ENCODE measurements around the gene IL33.

IL33 gene

GRCh38 chr9:6183227-6183551, 32.4 kb upstream of the IL33 start:
- H4K91ac ChIP-seq (ENCODE audit: low read length) = no peak overlapping the region
- no peak overlapping the region for H2BK5ac ChIP-seq (ENCODE audit: low read depth, low read length, poor library complexity, severe bottlenecking)
- no peak overlapping the region for H3K27ac ChIP-seq (ENCODE audit: low read length, poor library complexity, severe bottlenecking)
- no peak overlapping the region for H3K14ac ChIP-seq (ENCODE audit: low read length in 2 of 2)
- H4K8ac ChIP-seq (ENCODE audit: low read length) = no peak overlapping the region
- no peak overlapping the region for H3K4me3 ChIP-seq (ENCODE audit: insufficient read depth in 1 of 2, low read depth in 1 of 2, low read length in 2 of 2)
- DNase-seq = no peak
- H3K9me3 ChIP-seq (ENCODE audit: control insufficient read depth, low read length) = no peaks in the 10 kb centered on the region
- no peak overlapping the region for H3K23ac ChIP-seq (ENCODE audit: low read length in 2 of 2)
- no peak overlapping the region for H2BK12ac ChIP-seq (ENCODE audit: low read length in 2 of 2)
- no peak overlapping the region for H2BK120ac ChIP-seq (ENCODE audit: low read depth, low read length)
- H3K79me1 ChIP-seq (replicated peaks; ENCODE audit: low read length, poor library complexity, severe bottlenecking) = no peaks in the 10 kb centered on the region
- peaks cover 0 to 4% of the 10 kb centered on the region in 2 experiments for H3K27me3 ChIP-seq (ENCODE audit: control insufficient read depth in 1 of 2, insufficient read depth in 1 of 2, low read length in 2 of 2)
- no peak overlapping the region for H3K18ac ChIP-seq (ENCODE audit: low read depth in 1 of 2, low read length in 2 of 2)
- no peaks in the 10 kb centered on the region for H3K36me3 ChIP-seq (ENCODE audit: control insufficient read depth in 1 of 2, insufficient read depth in 2 of 2, low read depth in 1 of 2, low read length in 2 of 2)
- H2AFZ ChIP-seq (ENCODE audit: low read depth, low read length) = no peak overlapping the region
- no peak overlapping the region for H3K4me2 ChIP-seq (ENCODE audit: low read length, poor library complexity, severe bottlenecking)
- no peak overlapping the region for H2BK15ac ChIP-seq (ENCODE audit: low read depth, poor library complexity, severe bottlenecking)
- 83% methylated on average over 2 of the region's 2 CpGs for WGBS
- H3K9ac ChIP-seq (ENCODE audit: low read length) = no peak overlapping the region
- no peaks in the 10 kb centered on the region for H3K4me1 ChIP-seq (ENCODE audit: control insufficient read depth, insufficient read depth, low read depth, low read length)
- H3K4ac ChIP-seq (ENCODE audit: low read depth in 1 of 2, low read length in 2 of 2) = no peak overlapping the region
- H2AK5ac ChIP-seq (ENCODE audit: low read length, severe bottlenecking) = no peak overlapping the region

- Histone ChIP-seq H4K8ac (ENCODE audit: low read length) (no peak overlapping the region), H2BK5ac (ENCODE audit: low read depth, low read length, poor library complexity, severe bottlenecking) (no peak overlapping the region), H2AK5ac (ENCODE audit: low read length, severe bottlenecking) (no peak overlapping the region), H3K18ac (ENCODE audit: low read depth in 1 of 2, low read length in 2 of 2) (no peak overlapping the region), H3K9ac (ENCODE audit: low read length) (no peak overlapping the region), H2BK120ac (ENCODE audit: low read depth, low read length) (no peak overlapping the region), H3K36me3 (ENCODE audit: control insufficient read depth in 1 of 2, insufficient read depth in 2 of 2, low read depth in 1 of 2, low read length in 2 of 2) (no peaks in the 10 kb centered on the region), H3K27me3 (ENCODE audit: control insufficient read depth in 1 of 2, insufficient read depth in 1 of 2, low read length in 2 of 2) (peaks cover 0 to 4% of the 10 kb centered on the region in 2 experiments), H3K4me3 (ENCODE audit: insufficient read depth in 1 of 2, low read depth in 1 of 2, low read length in 2 of 2) (no peak overlapping the region), H3K4me2 (ENCODE audit: low read length, poor library complexity, severe bottlenecking) (no peak overlapping the region), H3K4ac (ENCODE audit: low read depth in 1 of 2, low read length in 2 of 2) (no peak overlapping the region), H3K27ac (ENCODE audit: low read length, poor library complexity, severe bottlenecking) (no peak overlapping the region), H4K91ac (ENCODE audit: low read length) (no peak overlapping the region), H2BK12ac (ENCODE audit: low read length in 2 of 2) (no peak overlapping the region), H2AFZ (ENCODE audit: low read depth, low read length) (no peak overlapping the region), H2BK15ac (ENCODE audit: low read depth, poor library complexity, severe bottlenecking) (no peak overlapping the region), H3K79me1 (replicated peaks; ENCODE audit: low read length, poor library complexity, severe bottlenecking) (no peaks in the 10 kb centered on the region), H3K14ac (ENCODE audit: low read length in 2 of 2) (no peak overlapping the region), H3K23ac (ENCODE audit: low read length in 2 of 2) (no peak overlapping the region), H3K9me3 (ENCODE audit: control insufficient read depth, low read length) (no peaks in the 10 kb centered on the region), H3K4me1 (ENCODE audit: control insufficient read depth, insufficient read depth, low read depth, low read length) (no peaks in the 10 kb centered on the region)
- no peak for DNase-seq
- no CpG with 5 or more reads among the region's 1 CpG for WGBS
These were observed 32.0 kb upstream of the IL33 start for GRCh38 chr9:6183627-6184026.

GRCh38 chr9:6184749-6185645, 30.6 kb upstream of the IL33 start:
- no peak overlapping the region for H3K9ac ChIP-seq (ENCODE audit: low read length)
- H4K8ac ChIP-seq (ENCODE audit: low read length) = no peak overlapping the region
- H2AFZ ChIP-seq (ENCODE audit: low read depth, low read length) = no peak overlapping the region
- H2BK120ac ChIP-seq (ENCODE audit: low read depth, low read length) = no peak overlapping the region
- H2BK15ac ChIP-seq (ENCODE audit: low read depth, poor library complexity, severe bottlenecking) = no peak overlapping the region
- no peaks in the 10 kb centered on the region for H3K4me1 ChIP-seq (ENCODE audit: control insufficient read depth, insufficient read depth, low read depth, low read length)
- H2AK5ac ChIP-seq (ENCODE audit: low read length, severe bottlenecking) = no peak overlapping the region
- H3K27me3 ChIP-seq (ENCODE audit: control insufficient read depth in 1 of 2, insufficient read depth in 1 of 2, low read length in 2 of 2) = peaks cover 0 to 4% of the 10 kb centered on the region in 2 experiments
- H3K4me3 ChIP-seq (ENCODE audit: insufficient read depth in 1 of 2, low read depth in 1 of 2, low read length in 2 of 2) = no peak overlapping the region
- no peak overlapping the region for H3K23ac ChIP-seq (ENCODE audit: low read length in 2 of 2)
- no peak overlapping the region for H3K4me2 ChIP-seq (ENCODE audit: low read length, poor library complexity, severe bottlenecking)
- H4K91ac ChIP-seq (ENCODE audit: low read length) = no peak overlapping the region
- H3K27ac ChIP-seq (ENCODE audit: low read length, poor library complexity, severe bottlenecking) = no peak overlapping the region
- DNase-seq = no peak
- H3K14ac ChIP-seq (ENCODE audit: low read length in 2 of 2) = no peak overlapping the region
- no peak overlapping the region for H3K18ac ChIP-seq (ENCODE audit: low read depth in 1 of 2, low read length in 2 of 2)
- H3K36me3 ChIP-seq (ENCODE audit: control insufficient read depth in 1 of 2, insufficient read depth in 2 of 2, low read depth in 1 of 2, low read length in 2 of 2) = no peaks in the 10 kb centered on the region
- H2BK5ac ChIP-seq (ENCODE audit: low read depth, low read length, poor library complexity, severe bottlenecking) = no peak overlapping the region
- H2BK12ac ChIP-seq (ENCODE audit: low read length in 2 of 2) = no peak overlapping the region
- H3K9me3 ChIP-seq (ENCODE audit: control insufficient read depth, low read length) = no peaks in the 10 kb centered on the region
- no peaks in the 10 kb centered on the region for H3K79me1 ChIP-seq (replicated peaks; ENCODE audit: low read length, poor library complexity, severe bottlenecking)
- WGBS = 74% methylated on average over 5 of the region's 5 CpGs
- no peak overlapping the region for H3K4ac ChIP-seq (ENCODE audit: low read depth in 1 of 2, low read length in 2 of 2)

GRCh38 chr9:6186691-6187090, 28.9 kb upstream of the IL33 start:
- Histone ChIP-seq H3K14ac (ENCODE audit: low read length in 2 of 2) (no peak overlapping the region), H3K4me3 (ENCODE audit: insufficient read depth in 1 of 2, low read depth in 1 of 2, low read length in 2 of 2) (no peak overlapping the region)
- WGBS = no CpG with 5 or more reads among the region's 2 CpGs

More at GRCh38 chr9:6186691-6187090, 28.9 kb upstream of the IL33 start:
- H3K4me1 ChIP-seq (ENCODE audit: control insufficient read depth, insufficient read depth, low read depth, low read length) = no peaks in the 10 kb centered on the region
- no peaks in the 10 kb centered on the region for H3K36me3 ChIP-seq (ENCODE audit: control insufficient read depth in 1 of 2, insufficient read depth in 2 of 2, low read depth in 1 of 2, low read length in 2 of 2)
- H3K27ac ChIP-seq (ENCODE audit: low read length, poor library complexity, severe bottlenecking) = no peak overlapping the region
- no peaks in the 10 kb centered on the region for H3K9me3 ChIP-seq (ENCODE audit: control insufficient read depth, low read length)
- no peak overlapping the region for H2AFZ ChIP-seq (ENCODE audit: low read depth, low read length)
- no peak overlapping the region for H2BK12ac ChIP-seq (ENCODE audit: low read length in 2 of 2)
- no peak overlapping the region for H3K18ac ChIP-seq (ENCODE audit: low read depth in 1 of 2, low read length in 2 of 2)
- H3K79me1 ChIP-seq (replicated peaks; ENCODE audit: low read length, poor library complexity, severe bottlenecking) = no peaks in the 10 kb centered on the region
- H3K4me2 ChIP-seq (ENCODE audit: low read length, poor library complexity, severe bottlenecking) = no peak overlapping the region
- H2BK5ac ChIP-seq (ENCODE audit: low read depth, low read length, poor library complexity, severe bottlenecking) = no peak overlapping the region
- H2BK120ac ChIP-seq (ENCODE audit: low read depth, low read length) = no peak overlapping the region
- peaks cover 0 to 4% of the 10 kb centered on the region in 2 experiments for H3K27me3 ChIP-seq (ENCODE audit: control insufficient read depth in 1 of 2, insufficient read depth in 1 of 2, low read length in 2 of 2)
- no peak overlapping the region for H3K23ac ChIP-seq (ENCODE audit: low read length in 2 of 2)
- DNase-seq = no peak
- no peak overlapping the region for H3K9ac ChIP-seq (ENCODE audit: low read length)
- H4K91ac ChIP-seq (ENCODE audit: low read length) = no peak overlapping the region
- H2AK5ac ChIP-seq (ENCODE audit: low read length, severe bottlenecking) = no peak overlapping the region
- no peak overlapping the region for H2BK15ac ChIP-seq (ENCODE audit: low read depth, poor library complexity, severe bottlenecking)
- no peak overlapping the region for H3K4ac ChIP-seq (ENCODE audit: low read depth in 1 of 2, low read length in 2 of 2)
- no peak overlapping the region for H4K8ac ChIP-seq (ENCODE audit: low read length)
